Spleen (tissue), 7 donors: Measurements from ENCODE around the gene TEDC1.

Source experiments
- CTCF ChIP-seq, 11 experiments: fragments of 200-600 bp in 7 of 11; fragments of 450-650 bp in 4 of 11; sonication (generic) in 4 of 11; IDR thresholded peaks in 8 of 11; conservative IDR thresholded peaks in 3 of 11; 1 replicate in 7 of 11; 2 replicates in 4 of 11; pipeline versions ENCODE4 v1.4.0 to v1.8.0; 2016 to 2021; ENCODE audit warnings: antibody characterized with exemption in 11 of 11, inconsistent platforms in 4 of 11, mild to moderate bottlenecking in 1 of 11
- POLR2A ChIP-seq, 3 donors: fragments of 450-650 bp; IDR thresholded peaks; one replicate each; pipeline ENCODE4 v1.5.1; 2017; ENCODE audit warnings: antibody characterized with exemption in 3 of 3, mild to moderate bottlenecking in 1 of 3
- POLR2AphosphoS5 ChIP-seq, 3 donors: sonication (generic); formaldehyde crosslinking; IDR thresholded peaks; one replicate each; pipeline ENCODE4 v1.5.1; 2017; ENCODE audit warnings: antibody characterized with exemption in 3 of 3
- donor health status: DM: no; HTN: no; CAD: no; lungs with moderate emphysema.
- donor health status: DM: no; HTN: no; CAD: no.
- donor health status: DM: no; HTN: no; CAD: no.

GRCh38 chr14:105541218-105541875 is 50.3 kb downstream of the TEDC1 start:
- TF ChIP-seq POLR2A (IDR thresholded peaks at IDR 0.05): no peak
- TF ChIP-seq POLR2AphosphoS5 (IDR thresholded peaks at IDR 0.05): no peak
- TF ChIP-seq CTCF (IDR thresholded peaks at IDR 0.05 in 8 of 11, conservative IDR thresholded peaks at IDR 0.05 in 3 of 11): no peak
